ENCODE measurements around the gene UBL4A. TPM values are rescaled to one million over a fixed set of nuclear protein-coding genes. Genes with fewer than 3 reads are reported as not detected.

UBL4A gene
- total RNA-seq, 4 donors from 2014 or later = 25.8 to 50.5 (median 46.4) TPM

DNA sequence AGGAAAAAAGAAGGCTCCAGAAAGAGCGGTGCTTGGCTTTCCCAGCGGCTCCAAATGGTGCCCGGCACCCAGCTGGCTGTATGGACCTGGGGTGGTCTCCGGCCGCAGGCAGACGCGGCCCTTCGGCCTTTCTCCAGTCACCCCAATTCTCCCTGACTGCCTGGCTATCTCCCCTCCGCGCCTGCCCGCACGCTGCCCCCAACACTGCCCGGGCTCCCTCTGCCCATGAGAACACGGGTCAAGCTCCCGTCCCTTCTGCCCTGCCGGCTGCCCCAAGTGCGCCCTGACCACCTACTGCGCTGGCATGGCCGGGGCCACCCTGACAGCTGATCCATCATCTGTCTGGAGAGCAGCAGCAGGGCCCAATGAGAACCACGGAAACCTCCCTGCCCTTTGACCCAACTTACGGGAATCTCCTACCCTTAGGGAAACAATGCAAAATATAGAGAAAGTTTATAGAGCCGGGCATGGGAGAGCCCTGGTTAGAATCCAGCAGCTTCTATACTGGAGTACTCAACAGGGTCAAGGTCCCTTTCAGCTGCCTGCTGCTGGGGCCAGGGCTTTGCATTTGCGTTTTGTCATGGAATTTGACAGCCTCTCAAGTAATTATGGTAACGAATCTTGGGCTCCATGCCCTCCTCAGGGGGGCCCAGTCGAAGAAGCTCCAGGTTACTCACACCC lies 30.8 kb upstream of the UBL4A start:
- Histone ChIP-seq H3K4me1 (peaks cover 16% of the 10 kb centered on the region), H3K27me3 (no peaks in the 10 kb centered on the region), H3K27ac (peak overlapping the region; percentile 92), H3K9me3 (no peaks in the 10 kb centered on the region), H3K4me3 (peak overlapping the region; percentile 66), H3K36me3 (no peaks in the 10 kb centered on the region)
- DNase-seq (ENCODE audit: low spot score in 2 of 2) = peak in 1 of 2 donors; percentile 69
- TF ChIP-seq, protein P1, sequence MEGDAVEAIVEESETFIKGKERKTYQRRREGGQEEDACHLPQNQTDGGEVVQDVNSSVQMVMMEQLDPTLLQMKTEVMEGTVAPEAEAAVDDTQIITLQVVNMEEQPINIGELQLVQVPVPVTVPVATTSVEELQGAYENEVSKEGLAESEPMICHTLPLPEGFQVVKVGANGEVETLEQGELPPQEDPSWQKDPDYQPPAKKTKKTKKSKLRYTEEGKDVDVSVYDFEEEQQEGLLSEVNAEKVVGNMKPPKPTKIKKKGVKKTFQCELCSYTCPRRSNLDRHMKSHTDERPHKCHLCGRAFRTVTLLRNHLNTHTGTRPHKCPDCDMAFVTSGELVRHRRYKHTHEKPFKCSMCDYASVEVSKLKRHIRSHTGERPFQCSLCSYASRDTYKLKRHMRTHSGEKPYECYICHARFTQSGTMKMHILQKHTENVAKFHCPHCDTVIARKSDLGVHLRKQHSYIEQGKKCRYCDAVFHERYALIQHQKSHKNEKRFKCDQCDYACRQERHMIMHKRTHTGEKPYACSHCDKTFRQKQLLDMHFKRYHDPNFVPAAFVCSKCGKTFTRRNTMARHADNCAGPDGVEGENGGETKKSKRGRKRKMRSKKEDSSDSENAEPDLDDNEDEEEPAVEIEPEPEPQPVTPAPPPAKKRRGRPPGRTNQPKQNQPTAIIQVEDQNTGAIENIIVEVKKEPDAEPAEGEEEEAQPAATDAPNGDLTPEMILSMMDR (IDR thresholded peaks at IDR 0.05) = no peak
- no peak for TF ChIP-seq POLR2A (IDR thresholded peaks at IDR 0.05)
- TF ChIP-seq EP300 (IDR thresholded peaks at IDR 0.05) = no peak
- TF ChIP-seq POLR2AphosphoS5 (IDR thresholded peaks at IDR 0.05) = no peak
- 60% methylated on average over 23 of the region's 25 CpGs for WGBS

DNA sequence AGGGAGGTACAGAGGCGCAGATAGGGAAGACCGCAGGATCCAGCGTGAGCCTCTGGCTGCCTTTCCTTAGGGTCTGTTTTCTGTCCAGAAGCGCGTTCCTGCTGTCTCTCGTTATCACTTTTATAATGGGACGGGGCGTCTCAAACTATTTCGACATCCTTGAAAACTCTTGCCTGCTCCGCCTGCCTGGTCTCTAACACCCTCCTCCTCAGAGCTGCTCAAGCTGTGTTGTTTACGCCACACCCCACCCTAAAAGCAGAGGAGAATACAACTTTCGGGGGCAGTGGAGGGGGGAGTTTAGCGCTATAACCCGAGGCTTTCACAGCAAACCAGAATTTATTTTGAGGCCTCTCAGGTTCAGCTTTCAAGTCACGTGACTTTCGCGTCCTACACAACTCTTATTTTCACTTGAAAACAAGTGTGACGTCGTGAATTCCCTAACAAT lies 30.3 kb upstream of the UBL4A start:
- Histone ChIP-seq H3K36me3 (no peaks in the 10 kb centered on the region), H3K9me3 (no peaks in the 10 kb centered on the region), H3K4me3 (peak overlapping the region; percentile 66), H3K27me3 (no peaks in the 10 kb centered on the region), H3K27ac (peak overlapping the region; percentile 92), H3K4me1 (peaks cover 16% of the 10 kb centered on the region)
- TF ChIP-seq EP300 (IDR thresholded peaks at IDR 0.05) = no peak
- TF ChIP-seq POLR2AphosphoS5 (IDR thresholded peaks at IDR 0.05) = peak in 1 of 3 donors; percentile 23
- peak in 1 of 2 donors; percentile 70 for DNase-seq (ENCODE audit: low spot score in 2 of 2)
- 43% methylated on average over 19 of the region's 19 CpGs for WGBS

DNA sequence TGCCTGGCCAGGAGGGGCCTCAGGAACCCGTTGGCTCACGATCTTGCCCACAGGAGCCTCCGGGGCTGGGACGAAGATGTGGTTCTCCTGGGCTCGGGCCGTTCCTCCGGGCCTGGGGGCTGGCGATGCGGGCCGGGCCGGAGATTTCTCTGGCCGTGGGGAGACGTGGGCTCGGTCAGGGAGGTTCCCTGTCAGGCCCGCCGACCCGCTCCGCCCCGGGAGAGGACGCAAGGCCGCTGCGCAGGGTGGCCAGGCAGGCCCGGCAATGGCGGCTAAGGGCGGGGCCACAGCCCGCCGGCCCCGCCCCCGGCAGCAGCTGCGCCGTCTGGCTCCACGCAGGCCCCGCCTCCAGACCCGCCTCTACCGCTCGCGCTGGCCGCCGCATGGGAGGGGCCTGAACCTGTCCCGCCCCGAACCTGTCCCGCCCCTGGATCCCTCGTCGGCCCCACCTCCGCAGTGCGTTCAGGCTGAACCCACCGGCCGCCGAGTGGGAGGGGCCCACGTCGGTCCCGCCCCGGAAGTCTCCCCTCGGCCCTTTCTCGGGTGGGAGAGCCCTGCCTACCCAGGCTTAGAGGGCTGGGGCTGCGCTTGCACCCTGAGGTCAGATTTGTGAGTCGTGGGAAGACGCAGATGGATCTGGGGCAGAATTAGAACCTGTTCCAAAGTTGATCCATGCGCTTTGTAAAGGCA lies 29.7 kb upstream of the UBL4A start, which contains the start of gene FAM3A:
FAM3A (minus strand) TSS at position 267 of the 690 bp plus-strand sequence. CDS start 460 bp downstream, outside the sequence.
- whole genome bisulfite sequencing = 59% methylated on average over 40 of the region's 59 CpGs
- H3K36me3 ChIP-seq = peaks cover 1% of the 10 kb centered on the region
- H3K4me3 ChIP-seq = peak within 1 kb of the TSS; percentile 66
- H3K27ac ChIP-seq = peak within 1 kb of the TSS; percentile 92
- H3K9me3 ChIP-seq = no peaks in the 10 kb centered on the region
- peaks cover 16% of the 10 kb centered on the region for H3K4me1 ChIP-seq
- H3K27me3 ChIP-seq = no peaks in the 10 kb centered on the region
- TF ChIP-seq EP300 (IDR thresholded peaks at IDR 0.05) (no peak), POLR2AphosphoS5 (IDR thresholded peaks at IDR 0.05) (peak; percentile 3 to 64 (median 14)), POLR2A (IDR thresholded peaks at IDR 0.05) (peak in 1 of 2 donors; percentile 73)
- DNase-seq (ENCODE audit: low spot score in 2 of 2) = peak; percentile 95 to 96

DNA sequence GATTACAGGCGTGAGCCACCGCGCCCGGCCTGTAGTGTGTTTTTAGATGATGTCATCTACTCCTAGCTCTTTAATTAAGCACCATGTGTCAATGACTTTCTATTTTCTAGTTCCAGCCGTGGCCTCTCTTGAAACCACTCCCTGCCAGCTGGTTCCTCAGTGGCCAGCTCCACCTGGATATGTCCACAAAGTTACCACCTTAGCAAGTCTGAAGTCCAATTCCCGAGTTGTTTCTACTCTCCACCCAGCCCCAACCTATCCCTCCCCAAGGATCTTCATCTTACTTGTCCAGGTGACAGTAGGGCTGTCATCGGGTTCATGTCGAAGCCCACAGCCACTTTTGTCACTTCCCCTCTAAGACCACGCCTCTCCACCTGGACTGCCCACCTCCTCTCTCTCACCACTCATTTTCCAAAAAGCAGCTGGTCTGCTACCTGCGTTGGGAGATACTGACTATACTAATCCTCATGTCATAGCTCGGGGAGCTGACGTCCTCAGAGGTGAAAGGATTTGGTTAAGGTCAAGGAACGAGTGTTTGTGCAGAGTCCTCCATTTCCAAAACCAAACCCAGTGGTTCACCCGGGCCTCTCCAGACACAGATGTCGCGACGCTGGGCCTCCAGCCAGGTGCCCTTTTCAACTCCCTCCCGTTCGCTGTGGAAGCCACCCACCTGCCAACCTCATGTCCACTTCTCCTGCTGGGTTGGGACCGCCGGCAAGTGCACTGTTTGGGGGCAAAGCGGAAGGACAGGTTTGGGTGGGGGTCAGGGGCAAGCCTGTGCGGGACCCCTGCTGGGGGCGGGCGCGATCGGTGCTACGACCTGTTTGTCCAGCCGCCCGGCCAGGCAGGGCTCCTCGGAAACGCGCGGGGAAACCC lies 28.9 kb upstream of the UBL4A start:
- TF ChIP-seq POLR2A (IDR thresholded peaks at IDR 0.05) = no peak
- TF ChIP-seq, protein P1 (IDR thresholded peaks at IDR 0.05) = no peak
- H3K4me1 ChIP-seq = peaks cover 16% of the 10 kb centered on the region
- peaks cover 5% of the 10 kb centered on the region for H3K36me3 ChIP-seq
- no peaks in the 10 kb centered on the region for H3K9me3 ChIP-seq
- peak overlapping the region; percentile 92 for H3K27ac ChIP-seq
- H3K27me3 ChIP-seq = no peaks in the 10 kb centered on the region
- WGBS = 48% methylated on average over 15 of the region's 34 CpGs
- peak overlapping the region; percentile 66 for H3K4me3 ChIP-seq
- DNase-seq (ENCODE audit: low spot score in 2 of 2) = no peak

DNA sequence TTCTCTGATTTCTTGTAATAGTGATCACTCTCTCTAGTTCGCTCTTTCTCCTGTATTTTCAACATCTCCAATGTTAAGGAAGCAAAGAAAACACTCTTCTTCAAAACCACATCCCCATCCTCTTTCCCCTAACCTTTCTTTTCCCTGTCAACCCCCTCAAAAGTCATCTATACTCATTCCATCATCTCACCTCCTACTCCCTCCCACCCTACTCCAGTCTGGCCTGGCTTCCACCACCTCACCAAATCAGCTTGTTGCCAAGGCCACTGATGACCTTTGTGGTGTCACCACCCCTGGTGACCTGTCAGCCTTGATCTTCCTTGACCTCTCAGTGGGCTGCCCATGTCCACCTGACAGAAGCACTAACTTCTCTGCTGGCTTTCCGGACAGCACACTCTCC lies 27.3 kb upstream of the UBL4A start:
- Histone ChIP-seq H3K4me1 (peaks cover 16% of the 10 kb centered on the region), H3K4me3 (no peak overlapping the region), H3K9me3 (no peaks in the 10 kb centered on the region), H3K27ac (no peak overlapping the region), H3K36me3 (peaks cover 5% of the 10 kb centered on the region), H3K27me3 (no peaks in the 10 kb centered on the region)
- 82% methylated on average over 2 of the region's 2 CpGs for WGBS
- no peak for DNase-seq (ENCODE audit: low spot score in 2 of 2)
- no peak for TF ChIP-seq EP300 (IDR thresholded peaks at IDR 0.05)
- TF ChIP-seq POLR2A (IDR thresholded peaks at IDR 0.05) = no peak
- TF ChIP-seq, protein P1 (IDR thresholded peaks at IDR 0.05) = no peak
- TF ChIP-seq POLR2AphosphoS5 (IDR thresholded peaks at IDR 0.05) = no peak

Data from suprapubic skin (tissue), 4 donors.